ENCODE results near the gene C9.
"Not testable (repeated sequence)": the region's sequence is repeated elsewhere in the genome, so short reads cannot be mapped to it uniquely, and the experiment has no call there.

The C9 gene

DNA sequence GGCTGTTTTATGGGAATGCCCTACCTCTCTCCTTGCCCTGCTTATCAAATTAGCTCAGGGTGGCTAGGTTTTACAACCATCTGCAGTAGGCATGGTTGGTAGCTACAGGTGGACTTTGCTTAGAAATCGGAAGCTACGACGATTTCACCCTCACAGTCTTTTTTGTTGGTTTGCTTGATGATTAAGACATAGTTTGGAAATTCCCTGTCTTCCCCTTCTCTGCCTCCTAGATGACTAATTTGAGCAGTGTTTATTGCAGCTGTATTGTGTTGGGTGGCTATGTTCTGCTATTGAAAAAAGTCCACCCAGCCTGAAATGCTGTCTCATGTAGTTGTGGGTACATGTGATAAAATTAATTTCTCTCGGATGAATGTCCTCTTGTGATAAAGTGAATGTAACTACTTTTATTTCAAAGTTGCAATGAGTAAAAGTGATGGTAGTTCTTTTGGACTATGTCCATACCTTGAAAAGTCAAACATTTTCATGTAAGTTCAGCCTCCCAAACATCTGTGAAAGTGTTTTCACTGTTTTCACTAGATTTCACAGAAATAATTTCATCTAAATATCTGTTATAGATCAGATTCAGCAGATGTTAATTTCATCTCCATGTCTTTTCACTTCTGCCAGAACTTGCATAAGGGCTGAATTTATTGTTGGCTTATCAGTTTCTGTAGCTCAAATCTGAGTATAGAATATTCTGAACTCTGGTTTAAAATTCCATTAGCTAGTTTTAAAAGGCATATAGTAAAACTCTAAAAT is 107.6 kb downstream of the C9 start:
- DNase-seq, result peak; percentile 27

DNA sequence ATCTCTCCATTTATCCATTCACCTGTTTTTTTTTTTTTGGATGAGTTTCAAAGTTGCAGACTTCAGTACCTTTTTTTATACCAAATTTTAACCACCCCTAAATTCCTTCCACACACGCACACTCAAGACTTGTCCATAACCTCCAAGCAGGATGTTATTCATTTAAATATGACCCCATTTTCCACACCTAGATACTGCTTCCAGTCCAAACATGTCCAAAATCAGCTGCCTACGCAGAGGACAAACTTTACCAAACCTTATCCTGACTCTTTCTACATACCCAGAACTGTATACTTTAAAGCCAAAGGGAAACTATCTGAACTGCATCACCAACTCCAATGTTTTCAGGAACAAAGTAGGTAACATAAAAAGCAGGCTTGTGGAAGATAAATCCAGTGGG is 108.9 kb downstream of the C9 start:
- DNase-seq, result no peak

DNA sequence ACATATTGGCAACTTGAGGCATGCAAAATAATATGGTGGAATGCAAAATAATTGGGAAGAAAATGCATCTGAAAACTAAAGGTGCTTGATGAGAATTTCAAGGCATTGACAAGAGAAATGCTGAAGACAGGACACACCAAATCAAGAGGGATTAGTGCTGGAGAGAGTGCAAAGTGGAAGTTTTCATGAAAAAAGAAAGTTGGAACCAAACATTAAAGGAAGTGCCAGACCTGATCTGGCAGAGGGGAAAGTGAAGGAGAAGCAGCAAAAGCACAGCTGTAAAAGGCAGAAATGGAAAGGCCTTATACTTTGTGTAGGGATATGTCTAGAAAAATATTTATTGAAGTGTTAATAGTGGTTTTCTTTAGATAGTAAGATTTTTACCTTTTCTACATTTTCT is 109.6 kb downstream of the C9 start:
- no peak for DNase-seq

DNA sequence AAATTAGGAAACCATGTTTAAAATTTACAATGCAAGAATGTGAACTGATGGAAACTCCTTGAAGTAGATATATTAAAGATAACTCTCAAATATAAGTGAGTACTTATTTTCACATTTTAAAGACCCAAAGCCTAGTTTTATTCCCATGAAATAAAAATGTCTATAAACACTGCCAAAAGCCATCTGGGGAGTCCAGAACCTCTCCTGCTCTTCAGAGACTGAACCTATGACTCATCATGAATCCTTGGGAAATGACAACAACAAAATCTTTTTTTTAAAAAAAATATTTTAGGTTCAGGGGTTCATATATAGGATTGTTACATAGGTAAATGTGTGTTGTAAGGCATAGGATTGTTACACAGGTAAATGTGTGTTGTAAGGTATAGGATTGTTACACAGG is 111.1 kb downstream of the C9 start:
- DNase-seq, result no peak

DNA sequence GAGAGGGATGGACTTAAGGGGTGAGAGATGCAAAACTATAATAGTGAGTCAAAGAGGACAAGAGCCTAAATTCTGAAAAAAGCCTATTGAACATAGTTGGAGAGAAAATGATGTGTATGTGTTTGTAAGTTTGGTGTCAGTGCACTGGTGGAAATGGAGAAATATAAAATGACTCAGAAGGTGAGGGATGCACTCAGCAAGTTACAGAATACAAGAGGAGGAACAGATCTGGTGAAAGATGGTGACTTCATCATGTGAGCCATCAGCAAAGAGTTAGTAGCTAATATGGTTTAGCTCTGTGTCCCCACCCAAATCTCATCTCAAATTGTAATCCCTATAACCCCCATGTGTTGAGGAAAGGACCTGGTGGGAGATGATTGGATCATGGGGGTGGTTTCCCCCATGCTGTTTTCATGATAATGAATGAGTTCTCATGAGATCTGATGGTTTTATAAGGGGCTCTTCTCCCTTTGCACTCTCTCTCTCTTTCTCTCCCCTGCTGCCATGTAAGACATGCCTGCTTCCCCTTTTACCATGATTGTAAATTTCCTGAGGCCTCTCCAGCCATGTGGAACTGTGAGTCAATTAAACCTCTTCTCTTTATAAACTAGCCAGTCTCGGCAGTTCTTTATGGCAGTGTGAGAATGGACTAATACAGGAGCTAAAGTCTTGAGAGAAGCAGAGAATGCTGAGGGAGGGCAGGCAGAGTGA is 114.6 kb downstream of the C9 start:
- DNase-seq, result no peak

DNA sequence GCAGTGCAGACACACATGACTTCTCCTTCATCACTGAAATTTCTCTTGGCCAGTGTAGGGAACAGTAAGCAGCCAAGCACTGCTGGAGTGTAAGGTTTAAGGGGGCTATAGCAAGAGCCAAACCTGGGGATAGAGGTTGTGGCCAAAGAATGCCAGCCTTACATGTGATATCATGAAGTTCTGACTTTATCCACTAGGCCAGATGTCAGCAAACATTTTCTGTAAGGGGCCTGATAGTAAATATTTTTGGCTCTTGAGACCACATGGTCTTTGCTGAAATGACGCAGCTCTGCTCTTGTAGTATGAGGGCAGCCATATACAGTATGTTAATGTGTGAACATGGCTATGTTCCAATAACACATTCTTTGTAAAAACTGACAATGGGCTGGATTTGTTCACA is 115.2 kb downstream of the C9 start:
- DNase-seq, result no peak

DNA sequence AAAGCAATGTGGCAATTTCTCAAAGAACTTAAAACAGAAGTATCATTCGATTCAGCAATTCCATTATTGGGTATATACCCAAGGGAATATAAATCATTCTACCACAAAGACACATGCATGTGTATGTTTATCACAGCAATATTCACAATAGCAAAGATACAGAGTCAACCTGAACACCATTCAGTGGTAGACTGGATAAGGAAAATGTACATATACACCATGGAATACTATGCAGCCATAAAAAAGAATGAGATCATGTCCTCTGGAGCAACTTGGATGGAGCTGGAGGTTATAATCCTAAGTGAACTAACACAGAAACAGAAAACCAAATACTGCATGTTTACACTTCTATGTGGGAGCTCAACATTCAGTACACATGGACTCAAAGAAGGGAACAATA is 123.5 kb downstream of the C9 start:
- DNase-seq, result no peak

DNA sequence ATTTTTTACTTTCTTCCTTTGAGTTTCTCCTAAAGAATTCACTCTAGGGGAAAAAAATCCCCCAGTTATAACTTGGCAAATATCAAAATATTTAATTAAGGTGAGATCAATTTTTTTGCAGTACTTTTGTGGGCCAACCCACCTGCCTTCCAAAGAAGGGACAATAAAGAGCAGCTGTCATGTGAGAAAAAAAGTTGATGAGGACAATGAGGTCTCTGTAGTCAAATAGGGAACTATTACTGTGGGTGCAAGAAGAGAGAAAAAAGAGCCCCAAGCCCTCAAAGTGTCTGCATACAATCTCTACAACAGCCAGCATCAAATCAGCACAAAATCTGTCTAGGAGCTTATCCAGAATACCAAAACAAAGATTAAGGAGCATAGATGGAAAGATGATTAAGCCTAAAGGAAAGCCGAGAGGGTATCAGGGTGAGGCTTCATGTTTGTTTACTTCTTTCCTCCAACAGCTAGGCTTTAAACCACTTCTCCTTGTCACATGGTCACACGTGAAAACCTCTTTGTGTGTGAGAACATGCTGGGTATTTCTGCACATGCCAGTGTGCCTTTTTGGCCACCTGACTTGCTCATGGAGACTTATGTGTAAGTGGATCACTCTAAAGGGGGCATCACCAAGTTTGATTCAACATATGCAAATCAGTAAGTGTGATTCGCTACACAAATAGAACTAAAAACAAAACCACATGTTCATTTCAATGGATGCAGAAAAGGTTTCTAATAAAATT is 125.8 kb downstream of the C9 start:
- DNase-seq, result no peak

DNA sequence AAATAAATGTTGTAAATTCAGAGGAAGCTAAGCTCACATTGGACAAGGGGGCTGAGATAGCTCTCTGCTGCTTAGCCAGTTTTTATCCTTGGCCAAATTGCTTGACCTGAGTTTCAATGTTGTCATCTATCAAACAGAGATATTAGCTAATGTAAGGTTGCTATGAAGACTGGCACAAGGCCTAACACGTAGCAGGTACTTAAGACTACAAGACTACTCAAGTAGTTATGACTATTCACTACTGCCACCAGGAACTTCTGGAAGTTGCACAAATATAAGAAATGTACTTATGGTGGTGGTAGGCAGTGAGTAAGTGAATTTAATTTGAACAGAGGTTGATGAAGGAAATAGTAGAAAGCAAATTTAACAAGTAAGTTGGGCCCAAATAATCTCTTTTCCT is 127.6 kb downstream of the C9 start:
- no peak for DNase-seq

DNA sequence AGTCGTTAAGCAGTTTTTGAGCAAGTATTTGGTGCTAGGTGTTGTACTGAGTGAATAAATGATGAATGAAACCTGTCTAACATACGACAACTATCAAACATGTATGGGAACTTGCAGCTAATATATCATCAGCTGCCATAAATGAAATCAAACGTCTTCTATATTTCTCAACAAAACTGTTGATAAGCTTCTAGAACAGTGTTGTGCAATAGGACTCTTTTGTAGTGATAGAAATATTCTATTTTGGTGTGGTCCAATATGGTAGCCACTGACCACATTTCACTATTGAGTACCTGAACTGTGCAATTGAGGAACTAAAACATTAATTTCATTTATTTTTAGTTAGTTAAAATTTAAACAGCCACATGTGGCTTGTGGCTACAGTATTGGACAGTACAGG is 128.6 kb downstream of the C9 start:
- no peak for DNase-seq

DNA sequence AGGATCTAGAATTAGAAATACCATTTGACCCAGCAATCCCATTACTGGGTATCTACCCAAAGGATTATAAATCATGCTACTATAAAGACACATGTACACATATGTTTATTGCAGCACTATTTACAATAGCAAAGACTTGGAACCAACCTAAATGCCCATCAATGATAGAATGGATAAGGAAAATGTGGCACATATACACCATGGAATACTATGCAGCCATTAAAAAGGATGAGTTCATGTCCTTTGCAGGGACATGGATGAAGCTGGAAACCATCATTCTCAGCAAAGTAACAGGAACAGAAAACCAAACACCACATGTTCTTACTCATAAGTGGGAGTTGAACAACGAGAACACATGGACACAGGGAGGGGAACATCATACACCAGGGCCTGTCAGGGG is 129.8 kb downstream of the C9 start:
- not testable (repeated sequence) for DNase-seq
